H1 (cell line): ENCODE results near the gene CACNA1B. TPM values are rescaled to one million over a fixed set of nuclear protein-coding genes. Genes with fewer than 3 reads are reported as not detected.

Experiments used
- FOSL1 ChIP-seq: IDR thresholded peaks from 2 replicates; pipeline ENCODE4 v1.6.1; 2011; ENCODE audit warnings: mild to moderate bottlenecking, low read depth, low read length, moderate library complexity; ENCODE audit not compliant: insufficient read depth
- GTF2F1 ChIP-seq: IDR thresholded peaks from 2 replicates; pipeline ENCODE4 v1.6.1; 2012; ENCODE audit warnings: low read depth, low read length, improper control_type of control experiment, borderline replicate concordance
- RAD21 ChIP-seq, 2 experiments: IDR thresholded peaks in 1 of 2; conservative IDR thresholded peaks in 1 of 2; 2 replicates each; pipeline ENCODE4 v1.6.1; 2011; ENCODE audit warnings: low read depth in 2 of 2, low read length in 2 of 2, improper control_type of control experiment in 1 of 2, inconsistent platforms in 1 of 2, mild to moderate bottlenecking in 1 of 2, moderate library complexity in 1 of 2
- SP2 ChIP-seq: IDR thresholded peaks from 2 replicates; pipeline ENCODE4 v1.6.1; 2012; ENCODE audit warnings: mild to moderate bottlenecking, low read length, inconsistent platforms
- SP4 ChIP-seq: IDR thresholded peaks from 2 replicates; pipeline ENCODE4 v1.6.1; 2012; ENCODE audit warnings: low read length, inconsistent platforms
- TAF7 ChIP-seq: optimal IDR thresholded peaks from 2 replicates; pipeline ENCODE3; 2011; ENCODE audit warnings: low read depth, mild to moderate bottlenecking, inconsistent platforms, low read length, moderate library complexity, borderline replicate concordance
- polyA plus RNA-seq, 7 experiments: library from polyadenylated mRNA; depleted of rRNA in 3 of 7; stranded (reverse) in 5 of 7; unstranded in 2 of 7; fragments of >200 nt in 5 of 7; fragments of 200-250 nt in 2 of 7; gene quantifications; 1 replicate in 5 of 7; 2 replicates in 1 of 7; 4 replicates in 1 of 7; pipeline versions ENCODE4 v1.2.1 to v1.2.3, GENCODE V29; 2011 to 2013; ENCODE audit warnings: missing spikeins in 2 of 7, mixed read lengths in 2 of 7
- total RNA-seq: library from RNA; stranded (reverse); fragmentation: NEBNext Ultra II Directional; extraction: Animal tissue kit (Norgen Biotek cat#: 25700); gene quantifications from 2 replicates; pipeline ENCODE4 v1.2.1, GENCODE V29; 2021

CACNA1B gene
- total and polyA plus RNA-seq, 2 of the 8 experiments (the other 6 are each of a cell fraction or from before 2014, with no cell fraction given) = 1.5 to 5.7 TPM

DNA sequence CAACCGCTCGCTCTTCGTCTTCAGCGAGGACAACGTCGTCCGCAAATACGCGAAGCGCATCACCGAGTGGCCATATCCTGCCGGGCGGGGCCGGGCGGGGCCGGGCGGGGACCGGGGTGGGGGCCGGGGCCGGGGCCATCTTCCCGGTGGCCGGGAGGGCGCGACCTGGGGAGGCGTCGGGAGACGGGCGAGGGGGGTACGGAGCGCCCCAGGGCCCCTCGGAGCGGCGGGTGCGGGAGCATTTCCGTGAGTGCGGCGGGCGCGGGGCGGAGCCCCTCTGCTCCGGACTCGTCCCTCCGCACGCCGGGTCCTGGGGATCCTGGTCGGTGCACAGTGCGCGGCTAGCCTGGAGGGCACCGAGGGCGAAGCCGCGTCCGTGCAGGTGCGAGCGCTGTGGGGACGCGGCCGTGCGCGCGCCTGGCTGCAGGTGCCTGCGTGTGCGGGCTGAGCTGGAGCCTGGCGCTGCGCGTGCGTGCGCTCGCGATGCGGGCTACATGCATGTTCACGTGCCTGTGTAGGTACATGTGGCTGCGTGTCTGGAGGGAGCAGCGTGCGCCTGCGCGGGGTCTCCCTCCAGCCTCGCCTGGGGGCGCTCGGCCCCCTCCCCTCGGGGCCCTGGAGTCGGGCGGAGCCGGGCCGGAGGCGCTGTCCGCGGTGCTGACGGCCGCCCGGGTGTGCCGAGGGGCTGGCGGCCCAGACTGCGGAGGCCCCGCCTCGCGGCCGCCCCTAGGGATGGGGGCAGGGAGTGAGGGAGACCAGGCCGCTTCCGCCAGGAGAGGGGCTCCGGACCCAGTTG is 762 bp downstream of the CACNA1B start (continued):
- TF ChIP-seq GTF2F1 (no peak), SP4 (no peak), RAD21 (IDR thresholded peaks at IDR 0.05 in 1 of 2, conservative IDR thresholded peaks at IDR 0.05 in 1 of 2; ENCODE audit: low read depth in 2 of 2, low read length in 2 of 2) (peak; percentile 3 to 33; a peak in 2 of 4 replicates), TAF7 (peak; percentile 19), SP2 (no peak), FOSL1 (no peak)
